HepG2 (cell line): ENCODE data around the gene NAT14. TPM values are rescaled to one million over a fixed set of nuclear protein-coding genes. Genes with fewer than 3 reads are reported as not detected.

Source experiments
- AKAP8 ChIP-seq: sonication (generic); formaldehyde crosslinking; IDR thresholded peaks from 2 replicates; pipeline ENCODE4 v1.5.1; 2020; ENCODE audit warnings: mild to moderate bottlenecking, missing genetic modification reagents
- BRCA1 ChIP-seq: sonication (generic); formaldehyde crosslinking; IDR thresholded peaks from 2 replicates; pipeline ENCODE4 v1.4.0; 2020; ENCODE audit warnings: missing genetic modification reagents
- CBX1 ChIP-seq: IDR thresholded peaks from one replicate; pipeline ENCODE4 v1.6.1; 2016; ENCODE audit warnings: antibody characterized with exemption, low read depth
- DPF2 ChIP-seq: sonication (generic); formaldehyde crosslinking; IDR thresholded peaks from 2 replicates; pipeline ENCODE4 v1.4.0; 2020; ENCODE audit warnings: mild to moderate bottlenecking, low read depth, missing genetic modification reagents, borderline replicate concordance
- EP300 ChIP-seq, 3 experiments: sonication (generic) in 1 of 3; formaldehyde crosslinking in 1 of 3; IDR thresholded peaks; 2 replicates each; pipeline versions ENCODE4 v1.5.1 to v1.6.1; 2011 to 2020; ENCODE audit warnings: low read depth in 2 of 3, low read length in 2 of 3, borderline replicate concordance in 1 of 3, improper control_type of control experiment in 1 of 3, mild to moderate bottlenecking in 1 of 3, missing genetic modification reagents in 1 of 3, moderate library complexity in 1 of 3
- FOXP4 ChIP-seq: sonication (generic); formaldehyde crosslinking; IDR thresholded peaks from 2 replicates; pipeline ENCODE4 v1.4.0; 2020; ENCODE audit warnings: missing genetic modification reagents
- HNRNPK ChIP-seq: fragments of 200-400 bp; formaldehyde crosslinking; IDR thresholded peaks from 2 replicates; pipeline ENCODE4 v1.6.1; 2018; ENCODE audit warnings: low read length, low read depth, moderate library complexity, mild to moderate bottlenecking; ENCODE audit not compliant: poor library complexity, severe bottlenecking
- HOXA9 ChIP-seq: sonication (generic); formaldehyde crosslinking; IDR thresholded peaks from 2 replicates; pipeline ENCODE4 v1.8.1; 2022; ENCODE audit warnings: missing genetic modification reagents, mild to moderate bottlenecking, moderate library complexity, borderline replicate concordance
- PCBP2 ChIP-seq: fragments of 200-400 bp; formaldehyde crosslinking; optimal IDR thresholded peaks from 2 replicates; pipeline ENCODE3; 2018; ENCODE audit warnings: low read length, low read depth; ENCODE audit not compliant: poor library complexity, severe bottlenecking
- SAFB2 ChIP-seq: sonication (generic); formaldehyde crosslinking; IDR thresholded peaks from 2 replicates; pipeline ENCODE4 v1.5.1; 2020; ENCODE audit warnings: missing genetic modification reagents, low read depth, mild to moderate bottlenecking, borderline replicate concordance
- ZMYM4 ChIP-seq: sonication (generic); formaldehyde crosslinking; IDR thresholded peaks from 2 replicates; pipeline ENCODE4 v1.8.1; 2023; ENCODE audit warnings: mild to moderate bottlenecking, missing genetic modification reagents
- ZNF24 ChIP-seq: fragments of 450-650 bp; IDR thresholded peaks from 2 replicates; pipeline ENCODE4 v1.6.1; 2017; ENCODE audit warnings: antibody characterized with exemption, mild to moderate bottlenecking
- ZNF251 ChIP-seq: sonication (generic); formaldehyde crosslinking; IDR thresholded peaks from 2 replicates; pipeline ENCODE4 v1.9.0; 2021; ENCODE audit warnings: mild to moderate bottlenecking, missing genetic modification reagents
- ZNF333 ChIP-seq: sonication (generic); formaldehyde crosslinking; IDR thresholded peaks from 2 replicates; pipeline ENCODE4 v1.4.0; 2020; ENCODE audit warnings: mild to moderate bottlenecking, missing genetic modification reagents, borderline replicate concordance
- ZNF713 ChIP-seq: sonication (generic); formaldehyde crosslinking; IDR thresholded peaks from 2 replicates; pipeline ENCODE4 v1.4.0; 2020; ENCODE audit warnings: mild to moderate bottlenecking, missing genetic modification reagents
- polyA plus RNA-seq, 8 experiments: library from polyadenylated mRNA; depleted of rRNA in 3 of 8; stranded (reverse) in 7 of 8; unstranded in 1 of 8; fragments of >200 nt; fragmentation: Illumina TruSeq in 4 of 8; extraction: Trizol in 4 of 8; gene quantifications; 2 replicates each; pipeline versions ENCODE4 v1.2.1 to v1.2.3, GENCODE V29; 2011 to 2016; ENCODE audit warnings: low read depth in 4 of 8, missing spikeins in 1 of 8, mixed read lengths in 1 of 8; ENCODE audit not compliant: insufficient read depth in 1 of 8
- total RNA-seq, 5 experiments: library from RNA; depleted of rRNA; stranded (reverse); fragments of >200 nt; fragmentation: Illumina TruSeq; extraction: Trizol; gene quantifications; 2 replicates each; pipeline ENCODE4 v1.2.3, GENCODE V29; 2016; ENCODE audit warnings: low read depth in 1 of 5
- TF ChIP-seq, protein P1 (sequence below): IDR thresholded peaks from 2 replicates; pipeline ENCODE4 v1.6.1; 2016; ENCODE audit warnings: missing biosample characterization, missing genetic modification reagents, low read depth
- TF ChIP-seq, protein P2 (sequence below): sonication (generic); formaldehyde crosslinking; IDR thresholded peaks from 2 replicates; pipeline ENCODE4 v1.5.0; 2020; ENCODE audit warnings: mild to moderate bottlenecking, missing genetic modification reagents
- TF ChIP-seq, protein P3 (sequence below): sonication (generic); formaldehyde crosslinking; IDR thresholded peaks from 2 replicates; pipeline ENCODE4 v1.4.0; 2020; ENCODE audit warnings: missing genetic modification reagents, borderline replicate concordance

Gene NAT14
- total and polyA plus RNA-seq, 2 of the 13 experiments (the other 11 are each of a cell fraction or from before 2014, with no cell fraction given) = 20.7 to 22.3 TPM

DNA sequence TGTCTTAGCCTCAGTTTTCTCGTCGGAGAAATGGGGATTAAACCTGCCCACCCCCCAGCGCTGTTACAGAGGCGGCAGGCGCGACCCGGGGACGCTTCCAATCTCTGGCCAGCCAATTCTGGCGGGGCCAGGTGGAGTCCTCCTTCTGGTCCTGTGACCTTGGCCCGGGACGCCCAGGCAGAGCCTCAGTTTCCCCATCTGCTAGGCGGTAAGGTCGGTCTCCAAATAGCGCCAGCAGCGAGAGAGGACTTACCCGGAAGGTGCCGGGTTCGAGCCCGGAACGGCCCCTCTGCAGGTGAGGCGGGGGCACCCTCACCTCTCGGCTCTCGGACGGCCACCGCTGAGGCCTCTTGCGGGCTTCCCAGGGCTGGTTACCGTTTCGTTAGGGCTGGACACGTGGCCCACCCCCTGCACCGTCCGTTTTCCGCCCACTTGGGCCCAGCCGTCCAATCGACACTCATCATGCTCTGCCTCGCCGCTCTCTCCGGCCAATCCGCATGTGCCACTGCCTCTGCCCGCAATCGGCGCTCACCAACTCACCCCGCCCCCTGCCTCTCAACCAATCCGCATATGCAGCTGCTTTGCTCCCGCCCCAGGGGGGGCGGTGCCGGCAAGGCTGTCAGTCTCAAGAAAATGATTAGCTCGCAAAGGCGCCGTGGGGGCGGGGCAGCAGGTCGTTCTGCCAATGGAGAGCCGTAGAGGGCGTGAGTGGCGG is 23.6 kb upstream of the NAT14 start, which contains the start of gene ISOC2 (continued):
- TF ChIP-seq, protein P1, sequence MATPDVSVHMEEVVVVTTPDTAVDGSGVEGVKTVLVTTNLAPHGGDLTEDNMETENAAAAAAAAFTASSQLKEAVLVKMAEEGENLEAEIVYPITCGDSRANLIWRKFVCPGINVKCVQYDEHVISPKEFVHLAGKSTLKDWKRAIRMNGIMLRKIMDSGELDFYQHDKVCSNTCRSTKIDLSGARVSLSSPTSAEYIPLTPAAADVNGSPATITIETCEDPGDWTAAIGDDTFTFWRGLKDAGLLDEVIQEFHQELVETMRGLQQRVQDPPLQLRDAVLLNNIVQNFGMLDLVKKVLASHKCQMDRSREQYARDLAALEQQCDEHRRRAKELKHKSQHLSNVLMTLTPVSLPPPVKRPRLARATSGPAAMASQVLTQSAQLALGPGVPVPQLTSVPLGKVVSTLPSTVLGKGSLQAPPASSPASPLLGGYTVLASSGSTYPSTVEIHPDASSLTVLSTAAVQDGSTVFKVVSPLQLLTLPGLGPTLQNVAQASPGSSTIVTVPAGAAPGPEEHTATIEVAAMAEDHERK (CRISPR knock-in tag) = no peak
- TF ChIP-seq FOXP4 (CRISPR knock-in tag) = peak; percentile 63
- TF ChIP-seq, protein P2, sequence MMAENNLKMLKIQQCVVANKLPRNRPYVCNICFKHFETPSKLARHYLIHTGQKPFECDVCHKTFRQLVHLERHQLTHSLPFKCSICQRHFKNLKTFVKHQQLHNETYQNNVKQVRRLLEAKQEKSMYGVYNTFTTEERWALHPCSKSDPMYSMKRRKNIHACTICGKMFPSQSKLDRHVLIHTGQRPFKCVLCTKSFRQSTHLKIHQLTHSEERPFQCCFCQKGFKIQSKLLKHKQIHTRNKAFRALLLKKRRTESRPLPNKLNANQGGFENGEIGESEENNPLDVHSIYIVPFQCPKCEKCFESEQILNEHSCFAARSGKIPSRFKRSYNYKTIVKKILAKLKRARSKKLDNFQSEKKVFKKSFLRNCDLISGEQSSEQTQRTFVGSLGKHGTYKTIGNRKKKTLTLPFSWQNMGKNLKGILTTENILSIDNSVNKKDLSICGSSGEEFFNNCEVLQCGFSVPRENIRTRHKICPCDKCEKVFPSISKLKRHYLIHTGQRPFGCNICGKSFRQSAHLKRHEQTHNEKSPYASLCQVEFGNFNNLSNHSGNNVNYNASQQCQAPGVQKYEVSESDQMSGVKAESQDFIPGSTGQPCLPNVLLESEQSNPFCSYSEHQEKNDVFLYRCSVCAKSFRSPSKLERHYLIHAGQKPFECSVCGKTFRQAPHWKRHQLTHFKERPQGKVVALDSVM (CRISPR knock-in tag) = 0 out of 2 replicates have a peak, but pooled peaks have one; percentile 35
- TF ChIP-seq ZMYM4 (CRISPR knock-in tag) = peak; percentile 74
- TF ChIP-seq CBX1 = peak; percentile 51
- TF ChIP-seq ZNF24 = peak; percentile 83
- 0 out of 2 replicates have a peak, but pooled peaks have one; percentile 68 for TF ChIP-seq ZNF713 (CRISPR knock-in tag)
- TF ChIP-seq ZNF251 (CRISPR knock-in tag) = no peak
- no peak for TF ChIP-seq HOXA9 (CRISPR knock-in tag)
- no peak for TF ChIP-seq ZNF333
- no peak for TF ChIP-seq BRCA1 (CRISPR knock-in tag)
- TF ChIP-seq AKAP8 (CRISPR knock-in tag) = no peak
- TF ChIP-seq HNRNPK = no peak
- TF ChIP-seq, protein P3, sequence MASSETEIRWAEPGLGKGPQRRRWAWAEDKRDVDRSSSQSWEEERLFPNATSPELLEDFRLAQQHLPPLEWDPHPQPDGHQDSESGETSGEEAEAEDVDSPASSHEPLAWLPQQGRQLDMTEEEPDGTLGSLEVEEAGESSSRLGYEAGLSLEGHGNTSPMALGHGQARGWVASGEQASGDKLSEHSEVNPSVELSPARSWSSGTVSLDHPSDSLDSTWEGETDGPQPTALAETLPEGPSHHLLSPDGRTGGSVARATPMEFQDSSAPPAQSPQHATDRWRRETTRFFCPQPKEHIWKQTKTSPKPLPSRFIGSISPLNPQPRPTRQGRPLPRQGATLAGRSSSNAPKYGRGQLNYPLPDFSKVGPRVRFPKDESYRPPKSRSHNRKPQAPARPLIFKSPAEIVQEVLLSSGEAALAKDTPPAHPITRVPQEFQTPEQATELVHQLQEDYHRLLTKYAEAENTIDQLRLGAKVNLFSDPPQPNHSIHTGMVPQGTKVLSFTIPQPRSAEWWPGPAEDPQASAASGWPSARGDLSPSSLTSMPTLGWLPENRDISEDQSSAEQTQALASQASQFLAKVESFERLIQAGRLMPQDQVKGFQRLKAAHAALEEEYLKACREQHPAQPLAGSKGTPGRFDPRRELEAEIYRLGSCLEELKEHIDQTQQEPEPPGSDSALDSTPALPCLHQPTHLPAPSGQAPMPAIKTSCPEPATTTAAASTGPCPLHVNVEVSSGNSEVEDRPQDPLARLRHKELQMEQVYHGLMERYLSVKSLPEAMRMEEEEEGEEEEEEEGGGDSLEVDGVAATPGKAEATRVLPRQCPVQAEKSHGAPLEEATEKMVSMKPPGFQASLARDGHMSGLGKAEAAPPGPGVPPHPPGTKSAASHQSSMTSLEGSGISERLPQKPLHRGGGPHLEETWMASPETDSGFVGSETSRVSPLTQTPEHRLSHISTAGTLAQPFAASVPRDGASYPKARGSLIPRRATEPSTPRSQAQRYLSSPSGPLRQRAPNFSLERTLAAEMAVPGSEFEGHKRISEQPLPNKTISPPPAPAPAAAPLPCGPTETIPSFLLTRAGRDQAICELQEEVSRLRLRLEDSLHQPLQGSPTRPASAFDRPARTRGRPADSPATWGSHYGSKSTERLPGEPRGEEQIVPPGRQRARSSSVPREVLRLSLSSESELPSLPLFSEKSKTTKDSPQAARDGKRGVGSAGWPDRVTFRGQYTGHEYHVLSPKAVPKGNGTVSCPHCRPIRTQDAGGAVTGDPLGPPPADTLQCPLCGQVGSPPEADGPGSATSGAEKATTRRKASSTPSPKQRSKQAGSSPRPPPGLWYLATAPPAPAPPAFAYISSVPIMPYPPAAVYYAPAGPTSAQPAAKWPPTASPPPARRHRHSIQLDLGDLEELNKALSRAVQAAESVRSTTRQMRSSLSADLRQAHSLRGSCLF (CRISPR knock-in tag) = no peak
- TF ChIP-seq DPF2 = no peak
- TF ChIP-seq SAFB2 = no peak
- TF ChIP-seq PCBP2 = no peak
- TF ChIP-seq EP300 (IDR thresholded peaks at IDR 0.05; ENCODE audit: low read depth in 2 of 2, low read length in 2 of 2) = no peak
- no peak for TF ChIP-seq EP300 (CRISPR knock-in tag; IDR thresholded peaks at IDR 0.05; ENCODE audit: borderline replicate concordance)
